CD14-positive monocyte (primary cell): ENCODE results near the gene SLC13A3. TPM values are rescaled to one million over a fixed set of nuclear protein-coding genes. Genes with fewer than 3 reads are reported as not detected.

Experiments used
- DNase-seq, 3 donors: peaks; one replicate each; pipeline ENCODE4 v3.0.0-alpha.2; 2011 to 2022
- H2AFZ ChIP-seq: 2 replicates; pipeline ENCODE4 v1.6.0; 2012; ENCODE audit warnings: mild to moderate bottlenecking, low read depth, low read length, inconsistent platforms; ENCODE audit not compliant: insufficient read depth, poor library complexity, severe bottlenecking
- H3K27ac ChIP-seq, 2 donors: 1 replicate in 1 of 2; 2 replicates in 1 of 2; pipeline ENCODE4 v1.5.1; 2012 to 2013; ENCODE audit warnings: low read length in 2 of 2, control low read depth in 1 of 2, inconsistent platforms in 1 of 2, low read depth in 1 of 2, mild to moderate bottlenecking in 1 of 2
- H3K27me3 ChIP-seq, 2 donors: one replicate each; pipeline versions ENCODE4 v1.6.0 to v1.6.1; 2011 to 2013; ENCODE audit warnings: low read length in 2 of 2; ENCODE audit not compliant: control insufficient read depth in 2 of 2, insufficient read depth in 2 of 2
- H3K36me3 ChIP-seq, 2 donors: replicated peaks in 1 of 2; 1 replicate in 1 of 2; 2 replicates in 1 of 2; pipeline versions ENCODE4 v1.5.1 to v1.6.1; 2012 to 2013; ENCODE audit warnings: low read length in 2 of 2, control low read depth in 1 of 2, inconsistent platforms in 1 of 2, mild to moderate bottlenecking in 1 of 2; ENCODE audit not compliant: insufficient read depth in 2 of 2, control insufficient read depth in 1 of 2
- H3K4me1 ChIP-seq, 2 donors: 1 replicate in 1 of 2; 2 replicates in 1 of 2; pipeline versions ENCODE4 v1.5.1 to v1.6.1; 2012 to 2013; ENCODE audit warnings: low read length in 2 of 2, control low read depth in 1 of 2, inconsistent platforms in 1 of 2, mild to moderate bottlenecking in 1 of 2, moderate library complexity in 1 of 2; ENCODE audit not compliant: insufficient read depth in 2 of 2, control insufficient read depth in 1 of 2
- H3K4me2 ChIP-seq: replicated peaks from 2 replicates; pipeline ENCODE3; 2012; ENCODE audit warnings: low read length, moderate library complexity, mild to moderate bottlenecking; ENCODE audit not compliant: poor library complexity, severe bottlenecking; ENCODE audit errors: extremely low read depth
- H3K4me3 ChIP-seq, 3 experiments: fragments of 200-600 bp in 1 of 3; sonication (generic) in 1 of 3; replicated peaks in 1 of 3; 1 replicate in 2 of 3; 2 replicates in 1 of 3; pipeline ENCODE4 v1.5.1; 2011 to 2013; ENCODE audit warnings: low read length in 3 of 3, mild to moderate bottlenecking in 3 of 3, control low read depth in 2 of 3, low read depth in 2 of 3, inconsistent platforms in 1 of 3, moderate library complexity in 1 of 3
- H3K79me2 ChIP-seq: 2 replicates; pipeline ENCODE4 v1.6.0; 2012; ENCODE audit warnings: mild to moderate bottlenecking, control low read depth, inconsistent platforms, low read length, moderate library complexity; ENCODE audit not compliant: insufficient read depth
- H3K9ac ChIP-seq: 2 replicates; pipeline ENCODE4 v1.6.0; 2017; ENCODE audit warnings: low read length, mild to moderate bottlenecking; ENCODE audit not compliant: insufficient read depth, poor library complexity, severe bottlenecking
- H3K9me3 ChIP-seq, 2 donors: replicated peaks in 1 of 2; 1 replicate in 1 of 2; 2 replicates in 1 of 2; pipeline versions ENCODE4 v1.5.1 to v1.6.1; 2012 to 2013; ENCODE audit warnings: low read length in 2 of 2, control low read depth in 1 of 2; ENCODE audit not compliant: control insufficient read depth in 1 of 2, insufficient read depth in 1 of 2
- H4K20me1 ChIP-seq: 2 replicates; pipeline ENCODE4 v1.6.0; 2012; ENCODE audit warnings: mild to moderate bottlenecking, low read length, control low read depth, moderate library complexity; ENCODE audit not compliant: insufficient read depth
- H3K27ac Mint-ChIP-seq, 7 donors: one replicate each; pipeline ENCODE4 v1.8.0; 2020; ENCODE audit warnings: mild to moderate bottlenecking in 7 of 7, mixed read lengths in 7 of 7, moderate library complexity in 6 of 7, inconsistent platforms in 2 of 7
- H3K27me3 Mint-ChIP-seq, 3 donors: one replicate each; pipeline ENCODE4 v1.8.0; 2021 to 2022; ENCODE audit warnings: low read depth in 3 of 3, mild to moderate bottlenecking in 3 of 3, mixed read lengths in 3 of 3, moderate library complexity in 3 of 3, inconsistent platforms in 1 of 3
- H3K36me3 Mint-ChIP-seq, 2 donors: one replicate each; pipeline ENCODE4 v1.8.0; 2020; ENCODE audit warnings: mixed read lengths in 2 of 2, inconsistent platforms in 1 of 2, mild to moderate bottlenecking in 1 of 2
- H3K4me1 Mint-ChIP-seq: one replicate; pipeline ENCODE4 v1.8.0; 2020; ENCODE audit warnings: mild to moderate bottlenecking, mixed read lengths
- H3K4me3 Mint-ChIP-seq, 2 donors: one replicate each; pipeline ENCODE4 v1.8.0; 2020; ENCODE audit warnings: mild to moderate bottlenecking in 2 of 2, mixed read lengths in 2 of 2, moderate library complexity in 1 of 2
- H3K9me3 Mint-ChIP-seq, 7 donors: one replicate each; pipeline ENCODE4 v1.8.0; 2020 to 2022; ENCODE audit warnings: mixed read lengths in 7 of 7, mild to moderate bottlenecking in 6 of 7, moderate library complexity in 6 of 7, inconsistent platforms in 2 of 7
- CTCF ChIP-seq: fragments of 200-600 bp; IDR thresholded peaks from one replicate; pipeline ENCODE4 v1.8.0; 2022; ENCODE audit warnings: antibody characterized with exemption, mild to moderate bottlenecking
- WGBS: methylation state at CpG from one replicate; pipeline ENCODE4 v1.1.5; 2013; ENCODE audit warnings: missing lambda C conversion rate; ENCODE audit not compliant: insufficient coverage; 5-methylcytosine and 5-hydroxymethylcytosine counted together
- intact Hi-C, 2 donors: fragments of 100-400 bp; cut with micrococcal nuclease; formaldehyde crosslinking; loops; one replicate each; pipeline versions ENCODE4 v1.15.0 to v1.15.1; 2023
- polyA plus RNA-seq, 3 donors: library from polyadenylated mRNA; depleted of rRNA in 1 of 3; unstranded in 2 of 3; stranded (reverse) in 1 of 3; fragments of 300-500 nt in 2 of 3; fragments of >200 nt in 1 of 3; fragmentation: Illumina TruSeq in 2 of 3; gene quantifications; 1 replicate in 2 of 3; 2 replicates in 1 of 3; pipeline ENCODE4 v1.2.3, GENCODE V29; 2012 to 2021

The SLC13A3 gene
- polyA plus RNA-seq, 3 donors: 0.04 TPM; not detected in 2

- Mint-ChIP-seq H3K9me3 (peaks cover 0 to 4% (median 0%) of the 10 kb centered on the region in 7 donors), H3K4me1 (peaks cover 2% of the 10 kb centered on the region), H3K27me3 (peaks cover 3 to 15% (median 12%) of the 10 kb centered on the region in 3 donors), H3K4me3 (no peak overlapping the region), H3K36me3 (no peaks in the 10 kb centered on the region), H3K27ac (no peak overlapping the region)
- Histone ChIP-seq H3K79me2 (no peaks in the 10 kb centered on the region), H3K4me3 (no peak overlapping the region), H3K9ac (no peak overlapping the region), H2AFZ (no peak overlapping the region), H3K27ac (no peak overlapping the region), H3K27me3 (peaks cover 0 to 2% of the 10 kb centered on the region in 2 donors), H3K9me3 (peaks cover 0 to 3% of the 10 kb centered on the region in 2 donors), H3K36me3 (no peaks in the 10 kb centered on the region), H3K4me2 (no peak overlapping the region), H3K4me1 (no peaks in the 10 kb centered on the region), H4K20me1 (no peaks in the 10 kb centered on the region)
- intact Hi-C loops: loop anchor here in 1 of 2 donors (5.0 kb wide), 1 partner anchor 39 kb away; no protein-coding TSS in a partner anchor
- no peak for TF ChIP-seq CTCF
- WGBS: 96% methylated on average over 3 of the region's 5 CpGs
- no peak for DNase-seq
Measured at GRCh38 chr20:46523108-46523507, 128.2 kb downstream of the SLC13A3 start.

DNA sequence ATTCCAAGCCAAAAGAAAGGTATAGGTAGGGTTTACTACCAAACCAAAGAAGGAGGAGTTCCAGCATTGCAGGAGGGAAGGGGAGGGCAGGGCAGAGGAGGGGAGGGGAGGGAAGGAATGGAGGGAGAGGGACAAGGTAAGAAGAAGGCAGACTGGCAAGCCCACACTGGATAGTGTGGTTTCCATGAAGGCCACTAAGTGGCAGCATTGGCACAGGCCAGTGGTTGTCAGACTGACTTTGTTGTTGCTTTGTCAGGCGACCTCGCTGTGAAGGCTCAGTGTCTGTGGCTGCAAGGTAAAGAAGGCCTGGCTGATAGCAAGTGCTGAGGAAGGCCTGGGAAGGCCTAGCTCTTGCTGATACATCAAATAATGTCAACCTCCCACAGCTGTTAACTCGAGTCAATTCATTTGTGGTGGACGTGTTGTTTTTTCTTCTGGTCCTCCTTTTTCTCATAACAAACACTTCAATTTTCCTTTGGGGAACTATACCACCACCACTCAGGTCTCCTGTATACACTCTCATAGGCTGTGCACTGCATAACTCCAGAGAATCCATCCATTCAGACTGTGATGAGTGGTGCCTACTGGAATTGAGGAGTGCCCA, 130.2 kb downstream of the SLC13A3 start:
- Histone ChIP-seq H3K9ac (no peak overlapping the region), H3K27ac (no peak overlapping the region), H3K36me3 (no peaks in the 10 kb centered on the region), H3K9me3 (peaks cover 0 to 3% of the 10 kb centered on the region in 2 donors), H3K4me3 (no peak overlapping the region), H4K20me1 (no peaks in the 10 kb centered on the region), H3K27me3 (no peaks in the 10 kb centered on the region), H3K4me1 (no peaks in the 10 kb centered on the region), H3K4me2 (no peak overlapping the region), H3K79me2 (no peaks in the 10 kb centered on the region), H2AFZ (no peak overlapping the region)
- intact Hi-C loops: loop anchor here (1.0 to 5.0 kb wide), 3 partner anchors 41 to 160 kb away; no protein-coding TSS in a partner anchor
- Mint-ChIP-seq H3K4me3 (no peak overlapping the region), H3K27me3 (peaks cover 2 to 8% (median 4%) of the 10 kb centered on the region in 3 donors), H3K27ac (no peak overlapping the region), H3K9me3 (peaks cover 0 to 4% (median 0%) of the 10 kb centered on the region in 7 donors), H3K36me3 (no peaks in the 10 kb centered on the region), H3K4me1 (peaks cover 2% of the 10 kb centered on the region)
- WGBS: no CpG with 5 or more reads among the region's 4 CpGs
- peak; percentile 78 for TF ChIP-seq CTCF
- peak; percentile 23 to 60 (median 54) for DNase-seq
